Islet of Langerhans (tissue), 1 donor: ENCODE results near the gene AUTS2.

Experiments used
- FAIRE-seq: peaks from one replicate; lab custom pipeline; 2011; peaks lifted over from hg19 to GRCh38; lab: Jason Lieb, UNC

Gene AUTS2

DNA sequence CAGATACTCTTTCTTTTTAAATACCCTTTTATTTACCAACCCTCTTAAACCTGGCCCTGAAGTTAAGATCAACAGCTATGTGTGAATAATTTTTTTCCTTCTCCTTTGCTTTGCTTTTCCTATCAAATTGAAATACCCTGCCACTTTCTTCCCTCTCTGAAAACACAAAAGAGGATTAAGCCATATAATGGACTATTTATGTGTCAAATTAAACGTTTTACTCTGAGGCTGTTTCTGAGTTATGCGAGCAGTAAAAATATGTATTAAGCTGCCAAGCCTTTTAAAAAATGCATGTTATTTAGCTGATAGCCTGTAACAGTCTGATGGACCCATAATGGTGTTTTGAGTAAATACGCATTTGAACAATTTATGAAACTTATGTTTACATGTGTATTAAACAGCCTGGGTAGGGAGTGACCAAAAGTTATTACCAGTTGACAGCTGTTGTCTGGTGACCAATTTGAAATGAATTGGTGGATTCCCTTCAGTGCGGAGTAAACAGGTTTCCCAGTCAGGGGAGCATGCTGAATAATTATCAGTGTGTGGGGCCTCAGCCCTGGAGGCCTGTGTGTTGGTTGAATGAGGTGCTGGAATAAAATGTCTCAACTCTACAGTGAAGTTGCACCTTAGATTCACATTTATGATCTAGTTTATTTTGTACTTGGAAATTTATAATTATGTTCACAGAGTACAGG, 89.6 kb downstream of the AUTS2 start:
- no peak for FAIRE-seq

DNA sequence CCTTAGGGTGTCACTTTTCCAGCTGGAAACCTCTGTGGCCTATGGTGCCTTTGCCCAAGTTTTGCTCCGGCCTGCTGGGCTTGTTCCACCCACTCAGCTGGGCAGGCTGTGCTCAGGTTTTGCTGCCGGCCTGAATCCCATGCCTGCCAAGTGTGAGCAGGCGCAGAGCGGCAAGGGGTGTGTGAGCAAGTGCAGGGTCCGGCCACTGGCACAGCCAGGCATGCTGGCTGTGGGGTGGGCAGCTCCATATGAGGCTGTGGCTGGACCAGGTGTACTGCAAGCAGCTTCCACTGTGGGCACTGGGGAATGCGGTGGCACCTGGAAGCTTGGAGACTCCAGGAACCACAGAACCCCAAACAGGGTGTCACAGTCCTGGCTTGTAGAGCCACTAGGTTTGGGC, 92.1 kb downstream of the AUTS2 start:
- no peak for FAIRE-seq

DNA sequence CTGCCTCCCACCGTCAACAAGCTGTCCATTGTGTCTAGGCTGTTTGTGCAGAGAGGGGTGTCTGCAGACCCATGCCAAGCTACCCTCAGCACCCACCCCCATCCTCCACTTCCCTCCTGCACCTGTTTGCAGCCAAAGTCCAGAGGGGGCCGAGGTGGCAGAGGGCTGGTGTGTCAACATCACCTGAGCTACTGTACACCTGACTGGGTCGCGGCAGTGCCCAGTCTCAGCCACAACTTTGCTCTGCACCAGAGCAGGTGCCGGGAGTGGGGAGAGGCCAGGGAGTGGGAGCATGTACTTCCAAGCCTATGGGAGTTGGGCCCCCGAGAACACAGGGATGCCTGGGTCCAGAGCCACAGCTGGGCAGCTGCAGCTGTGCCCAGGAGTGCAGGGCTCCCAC, 93.1 kb downstream of the AUTS2 start:
- no peak for FAIRE-seq

DNA sequence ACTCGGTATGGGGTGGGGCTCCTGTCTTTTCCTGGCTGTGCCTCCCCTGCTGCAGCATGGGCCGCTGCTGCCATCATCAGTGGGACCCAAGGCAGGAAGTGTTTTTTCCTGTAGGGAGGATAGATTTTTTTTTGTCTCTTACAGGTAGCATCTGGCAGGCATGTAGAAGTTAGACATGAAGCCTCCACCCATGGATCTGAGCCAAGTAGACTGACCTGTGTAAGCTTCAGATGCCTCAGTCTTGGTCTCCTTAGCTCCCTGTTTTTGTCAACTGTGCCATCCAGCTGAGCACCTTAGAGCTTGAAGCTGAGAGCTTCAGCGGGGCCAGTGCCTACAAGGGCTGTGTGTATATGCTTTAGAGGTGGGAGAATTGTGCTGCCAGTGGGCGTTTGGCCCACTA, 93.5 kb downstream of the AUTS2 start:
- no peak for FAIRE-seq

DNA sequence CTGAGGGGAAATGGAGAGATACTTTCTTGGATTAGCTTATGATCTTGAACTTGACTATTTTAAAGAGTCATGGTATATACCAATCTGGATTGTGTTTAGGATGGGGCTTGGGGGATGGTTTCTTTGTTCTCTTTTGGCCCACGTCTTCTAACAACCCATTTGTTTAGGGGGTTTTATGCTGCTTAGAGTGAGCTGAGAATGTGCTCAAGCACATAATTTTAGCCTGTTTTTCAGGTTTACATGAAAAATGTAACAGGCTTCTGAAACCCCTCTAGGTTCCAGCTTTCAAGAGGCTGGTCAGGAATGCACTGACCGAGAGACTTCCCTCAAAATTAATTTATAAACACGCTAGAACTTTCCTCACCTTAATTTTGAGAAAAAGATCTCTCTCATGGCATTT, 94.3 kb downstream of the AUTS2 start:
- no peak for FAIRE-seq

DNA sequence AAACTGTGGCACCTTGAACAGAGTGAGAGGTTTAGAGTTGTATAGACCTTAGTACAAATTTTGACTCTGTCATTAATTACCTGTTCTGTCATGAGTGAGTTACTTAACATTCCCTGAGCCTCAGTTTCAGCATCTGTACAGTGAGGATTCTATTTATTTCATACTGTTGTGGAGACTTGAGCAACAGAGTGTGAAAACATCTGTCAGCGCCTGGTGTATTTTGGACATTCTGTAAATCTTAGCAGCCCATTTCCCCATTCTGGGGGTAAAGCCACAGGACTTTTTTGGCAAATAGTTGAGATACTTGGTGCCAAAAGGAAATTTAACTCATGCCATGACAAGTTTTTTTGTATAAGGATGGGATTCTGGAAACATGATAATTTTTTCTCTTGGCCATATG, 94.8 kb downstream of the AUTS2 start:
- FAIRE-seq: no peak

DNA sequence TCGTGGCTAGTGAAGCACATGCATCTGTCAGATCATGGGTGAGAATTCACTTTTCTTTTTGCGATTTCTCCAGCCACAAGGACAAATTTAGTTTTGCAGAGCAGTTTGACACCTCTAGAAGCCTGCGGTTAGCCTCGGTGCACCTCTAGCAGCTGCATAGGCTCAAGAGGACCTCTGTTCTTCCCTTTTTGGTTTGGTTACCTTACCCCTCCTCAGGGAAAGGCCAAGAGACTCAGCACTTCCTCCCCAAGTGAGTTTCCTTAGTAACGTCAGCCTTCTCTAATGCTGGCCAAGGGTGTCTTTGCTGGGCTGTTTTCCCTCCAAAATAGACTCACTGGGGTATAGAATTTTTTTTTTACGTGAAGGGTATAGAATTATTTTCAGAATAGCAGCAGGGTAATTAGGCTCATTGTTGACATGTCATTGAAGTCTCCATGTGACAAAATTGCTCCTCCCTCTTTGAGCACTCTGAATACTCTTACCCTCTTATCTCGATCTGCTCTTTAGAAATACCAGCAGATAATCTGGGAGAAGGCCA, 97.8 kb downstream of the AUTS2 start:
- no peak for FAIRE-seq

DNA sequence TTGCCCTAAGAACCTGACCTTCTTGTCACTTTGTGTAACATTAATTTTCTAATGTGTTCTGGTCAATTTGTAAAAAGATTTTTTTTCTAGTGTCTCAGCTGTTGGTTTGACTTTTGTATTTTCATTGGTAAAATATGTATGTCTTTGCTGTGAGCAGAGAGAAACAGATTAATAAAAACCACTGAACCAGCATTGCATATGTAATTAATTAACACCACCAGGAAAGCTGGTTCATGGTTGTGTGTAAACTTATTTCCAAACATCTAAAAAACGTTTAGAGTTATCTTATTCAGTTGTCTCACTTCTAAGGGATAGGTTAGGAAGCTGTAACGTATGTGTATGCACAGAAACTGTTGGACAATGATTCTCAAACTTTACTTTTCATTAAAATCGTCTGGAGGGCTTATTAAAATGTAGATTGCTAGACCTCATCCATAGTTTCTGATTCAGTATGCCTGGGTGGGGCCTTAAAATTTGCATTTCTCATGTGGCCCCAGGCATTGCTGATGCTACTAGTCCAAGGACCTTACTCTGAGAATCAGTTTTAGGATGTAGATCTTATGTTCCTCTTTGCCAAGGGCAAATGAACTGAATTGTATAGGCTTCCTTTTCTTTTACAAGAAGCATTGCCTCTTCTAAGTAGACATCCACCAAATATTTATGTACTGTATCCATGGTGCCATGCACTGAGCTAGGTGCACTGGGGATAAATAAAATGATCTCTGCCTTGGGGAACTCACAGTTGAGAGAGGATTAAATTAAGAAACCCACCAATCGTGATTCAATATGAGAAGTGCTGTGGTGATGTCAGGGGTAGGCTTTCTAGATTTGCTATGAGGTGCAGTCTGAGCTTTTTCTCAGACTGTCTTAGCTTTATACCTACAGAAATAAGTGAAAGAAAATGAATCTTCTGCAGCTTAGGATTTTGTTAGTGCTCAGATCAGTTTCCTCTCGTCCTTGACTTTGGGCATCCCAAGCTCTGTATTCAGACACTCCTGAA, 98.7 kb downstream of the AUTS2 start:
- FAIRE-seq: no peak

DNA sequence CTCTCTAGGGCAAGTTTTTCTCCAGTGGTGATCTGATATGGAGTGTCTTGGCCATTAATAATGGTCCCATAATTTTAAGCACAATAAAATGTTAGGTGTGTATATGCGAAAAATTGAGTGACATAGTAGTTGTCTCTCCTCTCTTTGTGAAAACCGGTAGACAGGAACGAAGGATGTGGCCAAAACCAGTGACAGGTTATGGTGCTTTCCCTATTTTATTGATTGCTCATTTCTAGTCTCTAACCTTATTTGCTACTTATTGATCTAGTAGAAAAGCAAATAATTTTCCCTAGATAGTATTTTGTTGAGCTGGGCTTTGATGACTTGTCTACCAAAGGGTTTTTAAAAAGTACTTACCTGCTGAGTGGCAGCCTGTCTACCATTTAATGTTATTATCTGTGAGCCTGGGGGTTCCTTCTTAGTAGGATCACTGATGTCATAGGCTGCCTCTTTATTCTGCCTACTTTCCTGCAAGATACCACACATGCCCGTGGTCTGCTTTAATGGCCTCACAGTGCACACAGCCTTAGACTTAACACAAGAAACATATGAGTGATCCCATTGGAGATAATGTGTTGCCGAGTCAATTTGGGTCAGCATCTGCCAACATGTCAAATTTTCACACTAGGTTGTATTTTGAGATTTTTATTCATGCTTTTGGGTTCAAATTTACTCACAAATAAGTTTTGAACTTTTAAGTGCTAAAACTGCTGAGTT, 100.0 kb downstream of the AUTS2 start:
- FAIRE-seq: no peak

DNA sequence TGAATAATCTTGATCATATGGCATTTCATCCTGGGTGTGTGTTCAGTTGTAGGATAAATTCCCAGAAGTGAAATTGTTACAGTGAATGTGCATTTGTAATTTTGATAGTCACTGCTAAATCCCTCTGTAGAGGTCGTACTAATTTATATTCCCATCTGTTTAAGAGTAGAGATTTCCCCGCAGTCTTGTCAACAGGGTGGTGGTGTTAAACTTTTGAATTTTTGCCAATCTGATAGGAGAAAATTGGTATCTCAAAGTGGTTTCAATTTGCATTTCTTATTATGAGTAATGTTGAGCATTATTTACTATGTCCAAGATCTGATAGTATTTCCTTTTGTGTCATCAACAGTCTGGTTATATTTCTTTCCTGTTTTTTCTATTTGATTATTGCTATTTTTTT, 101.7 kb downstream of the AUTS2 start:
- no peak for FAIRE-seq

DNA sequence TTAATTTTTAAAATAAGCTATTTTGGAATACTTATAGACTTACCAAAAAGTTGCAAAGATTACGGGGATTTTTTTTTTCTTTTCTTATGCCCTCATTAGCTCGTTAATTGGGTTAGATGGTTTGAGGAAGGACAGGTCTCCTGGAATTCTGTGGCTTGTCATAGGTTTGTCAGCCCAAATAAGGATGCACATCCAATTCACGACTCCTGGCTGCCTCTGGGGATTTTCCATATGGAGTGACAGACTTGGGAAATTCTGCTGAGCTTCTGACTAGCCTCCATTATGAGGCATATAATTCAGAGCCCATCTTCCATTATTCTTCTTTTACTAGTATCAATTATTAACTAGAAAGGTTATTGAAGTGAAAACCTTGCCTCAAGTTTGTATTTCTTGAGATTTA, 102.1 kb downstream of the AUTS2 start:
- no peak for FAIRE-seq

DNA sequence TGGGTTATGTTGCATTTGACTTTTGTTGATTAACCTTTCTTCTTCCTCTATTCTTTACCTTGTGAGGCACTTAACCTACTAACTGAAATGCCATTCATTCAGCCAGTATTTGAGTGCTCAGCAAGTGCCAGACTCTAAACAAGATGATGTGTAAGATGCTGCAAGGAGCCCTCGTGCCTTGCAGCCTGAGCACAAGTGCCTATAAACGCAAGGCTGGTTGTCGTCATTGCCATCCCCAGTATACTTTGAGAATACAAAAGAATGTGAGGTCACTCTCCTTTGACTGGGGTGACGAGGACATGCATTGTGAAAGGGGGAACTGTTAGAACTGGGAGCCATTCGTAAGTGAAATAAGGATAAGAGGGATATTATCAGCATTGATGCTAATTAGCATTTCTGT, 103.0 kb downstream of the AUTS2 start:
- no peak for FAIRE-seq

DNA sequence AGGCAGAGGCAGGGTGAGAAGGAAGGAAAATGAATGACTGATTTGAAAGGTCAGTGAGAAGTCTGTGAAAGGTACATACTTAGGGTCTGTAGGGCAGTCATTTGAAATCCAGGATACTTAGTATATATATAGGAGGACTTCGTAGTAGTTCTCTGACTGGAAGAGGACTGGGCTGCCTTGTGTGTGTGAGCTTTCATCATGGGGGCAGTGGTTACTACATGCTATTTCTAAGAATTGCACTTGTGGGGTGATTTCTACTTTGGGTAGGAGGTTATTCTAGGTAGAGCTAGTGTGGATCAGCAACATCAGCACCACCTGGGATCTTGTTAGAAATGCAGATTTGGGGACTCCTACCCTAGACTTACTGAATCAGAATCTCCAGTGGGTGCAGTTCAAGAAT, 104.1 kb downstream of the AUTS2 start:
- no peak for FAIRE-seq

DNA sequence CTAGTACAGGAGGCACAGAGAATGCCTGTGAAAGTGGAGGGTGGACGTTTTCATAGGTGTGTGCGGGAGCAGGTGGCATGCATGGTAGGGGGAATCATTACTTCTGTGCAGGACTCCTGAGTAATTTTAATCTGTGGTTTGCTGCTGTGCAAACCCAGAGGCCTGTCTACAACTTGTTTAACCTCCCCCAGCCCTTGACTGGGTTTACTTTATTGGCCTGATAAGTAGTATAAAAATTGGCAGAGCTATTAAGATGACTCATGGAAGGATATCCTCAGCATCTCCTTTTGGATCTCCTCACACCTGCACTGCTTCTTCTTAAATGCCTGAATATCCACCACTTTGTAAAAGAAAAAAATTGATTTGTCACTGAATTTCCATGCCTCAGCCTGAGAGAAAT, 104.8 kb downstream of the AUTS2 start:
- FAIRE-seq: no peak

DNA sequence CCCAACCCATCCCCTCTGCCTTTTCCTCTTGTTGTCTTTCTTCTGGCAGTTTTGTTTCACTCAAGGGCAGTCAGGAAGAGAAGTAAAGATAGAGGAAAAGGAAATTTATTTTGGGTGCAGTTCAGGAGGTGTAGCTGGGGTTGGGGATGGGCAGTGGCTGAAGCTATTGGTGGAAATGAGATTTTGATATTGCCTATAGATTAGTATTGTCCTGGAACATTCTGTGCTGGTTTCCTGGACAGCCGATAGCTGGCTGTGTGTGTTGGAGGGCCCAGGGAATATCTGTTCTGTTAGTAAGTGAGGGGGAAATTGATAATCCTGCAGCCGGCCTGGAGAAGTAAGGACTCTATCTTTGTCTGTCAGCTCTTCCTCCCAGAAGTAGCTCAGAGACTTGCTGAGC, 107.8 kb downstream of the AUTS2 start:
- no peak for FAIRE-seq

DNA sequence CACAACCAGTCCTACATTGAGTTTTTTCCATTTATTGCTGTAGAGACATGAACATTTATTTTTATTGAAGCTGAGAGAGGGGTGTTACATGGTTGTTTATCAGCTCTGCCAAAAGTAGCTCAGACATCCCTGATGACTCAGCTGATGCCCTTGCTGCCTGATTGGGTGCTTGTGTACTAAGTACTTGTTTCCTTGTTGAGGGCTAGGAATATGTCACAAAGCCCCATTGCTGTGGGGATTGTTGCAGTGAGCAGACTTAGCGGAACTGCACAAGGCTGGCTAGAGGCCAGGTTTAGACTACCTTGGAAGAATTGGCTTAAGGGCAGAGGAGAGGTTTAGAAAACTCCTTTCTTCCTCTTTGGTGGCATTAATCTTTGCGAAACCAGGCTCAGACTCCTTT, 110.6 kb downstream of the AUTS2 start:
- no peak for FAIRE-seq

DNA sequence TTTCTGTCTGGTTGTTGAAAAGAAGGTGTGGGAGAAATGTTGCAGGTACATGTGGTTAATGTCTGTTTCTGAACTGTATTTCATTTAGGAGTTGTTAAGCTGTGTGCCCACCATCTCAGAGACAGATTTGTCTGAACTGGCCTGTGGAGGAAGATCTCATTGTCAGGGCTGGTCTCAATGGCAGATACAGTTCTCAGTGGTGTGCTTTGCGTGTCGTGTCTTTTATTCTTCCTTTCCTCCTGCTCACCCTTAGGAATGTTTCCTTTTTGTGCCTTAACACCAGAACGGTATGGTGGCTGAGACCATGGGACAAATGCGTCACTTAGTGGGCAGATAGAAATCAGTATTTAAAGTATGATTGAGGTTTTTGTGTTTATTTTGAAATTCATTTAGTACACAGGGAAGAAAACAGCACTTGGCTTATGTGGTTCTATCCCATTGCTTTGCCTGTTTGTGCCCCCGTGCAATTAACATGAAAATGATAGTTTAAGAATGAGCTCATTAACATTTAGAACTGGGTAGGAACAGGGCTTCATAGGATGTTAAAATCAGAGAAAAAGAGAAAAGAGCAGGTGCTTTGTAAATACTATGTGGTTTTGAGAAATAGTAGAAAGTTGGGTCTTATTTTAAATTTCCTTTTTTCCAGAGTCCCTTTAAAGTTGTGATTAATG, 112.6 kb downstream of the AUTS2 start:
- FAIRE-seq: no peak

DNA sequence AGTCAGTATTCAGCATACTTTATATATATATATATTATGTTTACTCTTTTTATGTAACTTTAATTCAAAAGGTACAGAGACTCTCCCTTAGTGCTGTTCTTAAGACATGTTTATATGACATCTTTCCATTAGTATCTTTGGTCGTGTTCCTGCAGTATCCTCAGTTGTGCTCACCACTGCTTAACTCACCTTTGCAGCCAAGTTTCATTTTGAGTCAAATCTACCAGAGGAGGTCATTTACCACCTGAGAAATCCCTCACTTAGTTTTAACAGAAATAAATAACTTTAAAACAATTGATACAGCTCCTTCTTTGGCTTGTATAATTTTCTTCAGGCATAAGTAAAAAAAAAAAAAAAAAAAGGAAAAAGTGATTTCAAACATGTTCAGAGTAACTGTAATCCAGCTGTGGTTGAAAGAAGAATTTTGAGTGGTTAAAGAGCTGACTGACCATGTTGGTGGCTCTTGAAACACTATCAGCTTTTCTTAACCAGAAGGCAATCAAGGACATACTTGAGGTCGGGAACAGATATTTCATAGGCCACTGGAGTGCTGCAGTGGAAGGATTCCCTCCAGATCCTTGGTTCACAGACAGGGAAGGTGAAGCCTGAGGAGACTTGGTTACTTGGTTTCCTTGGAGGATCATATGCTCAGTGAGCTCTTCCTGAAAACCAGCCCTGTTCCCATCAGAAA, 116.8 kb downstream of the AUTS2 start:
- no peak for FAIRE-seq

DNA sequence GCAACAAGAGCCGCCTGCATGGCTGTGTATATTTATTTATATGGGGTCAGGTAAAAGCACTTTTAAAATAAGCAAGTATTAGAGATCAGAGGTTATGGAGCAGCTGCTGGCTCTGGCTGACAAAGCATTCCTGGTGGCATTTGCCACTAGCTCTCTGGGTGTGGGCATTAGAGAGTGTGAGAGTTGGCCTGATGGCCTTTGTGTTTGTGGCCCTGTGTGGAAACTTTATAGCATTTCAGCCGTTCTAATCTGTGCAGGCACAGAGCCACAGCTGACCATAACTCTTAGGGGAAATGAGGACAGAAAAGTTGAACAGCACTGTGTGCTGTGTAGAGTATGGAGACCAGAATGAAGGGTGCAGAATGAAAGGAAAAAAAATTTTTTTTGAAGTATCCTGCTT, 118.9 kb downstream of the AUTS2 start:
- FAIRE-seq: no peak

DNA sequence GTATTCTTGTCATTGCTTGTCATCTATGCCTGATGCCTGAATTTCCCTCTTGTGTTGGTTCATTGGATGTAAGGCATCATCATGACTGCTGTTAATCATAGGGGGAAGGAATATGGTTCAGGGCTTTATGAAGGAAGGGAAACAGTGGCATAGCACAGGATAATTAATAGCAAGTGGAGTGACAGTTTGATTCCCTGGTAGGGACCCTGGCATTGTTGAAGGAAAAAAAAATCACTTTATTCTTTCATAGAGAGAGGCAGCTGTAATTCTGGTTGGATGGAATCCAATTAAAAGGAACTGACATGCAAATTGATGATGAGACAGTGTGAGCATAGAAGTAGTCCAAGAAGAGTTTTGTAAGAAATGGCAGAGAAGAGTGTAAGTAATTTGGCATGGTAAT, 121.4 kb downstream of the AUTS2 start:
- no peak for FAIRE-seq

DNA sequence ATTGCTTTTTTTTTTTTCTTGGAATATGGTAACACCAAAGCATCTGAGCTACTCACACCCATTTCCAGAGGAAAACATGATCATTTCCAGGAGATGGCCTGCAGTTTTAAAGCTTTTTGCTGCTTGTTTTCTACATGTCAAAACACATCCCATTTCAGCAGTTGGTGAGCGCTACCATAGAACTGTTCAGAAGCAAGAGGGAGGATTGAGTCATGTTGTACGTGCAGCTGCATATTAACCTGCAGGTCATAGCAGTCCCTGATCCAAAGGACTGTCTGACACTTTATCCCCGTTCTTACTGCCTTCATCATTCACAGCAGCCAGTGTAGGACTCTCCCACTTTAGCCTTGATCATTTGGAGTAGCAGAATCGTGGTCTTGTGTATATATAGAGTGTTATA, 124.6 kb downstream of the AUTS2 start:
- FAIRE-seq: no peak

DNA sequence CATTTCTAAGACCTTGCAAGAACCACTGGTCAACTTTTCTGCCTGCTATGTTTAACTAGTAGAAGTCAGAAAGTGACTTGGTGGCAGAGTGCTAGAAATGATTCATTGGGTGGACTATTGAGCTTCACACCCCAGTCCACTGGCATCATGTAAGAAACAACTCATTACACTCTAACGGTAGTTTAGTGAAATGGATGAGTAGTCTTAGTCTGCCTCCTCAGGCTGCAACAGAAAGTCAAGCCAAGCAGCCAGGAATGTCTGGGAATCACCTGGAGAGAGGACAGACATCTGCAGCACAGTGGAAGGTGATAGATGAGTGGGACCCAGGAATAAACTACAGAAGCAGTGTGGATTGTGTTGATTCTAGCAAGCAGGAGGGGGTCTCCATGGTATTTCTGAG, 125.4 kb downstream of the AUTS2 start:
- FAIRE-seq: no peak
